ENCODE measurements around the gene GNB1. TPM values are rescaled to one million over a fixed set of nuclear protein-coding genes. Genes with fewer than 3 reads are reported as not detected.
A peak's percentile ranks its signal among the peaks of the same experiment; 100 is the strongest.
"Not testable (repeated sequence)": the region's sequence is repeated elsewhere in the genome, so short reads cannot be mapped to it uniquely, and the experiment has no call there.

GNB1 gene
- total RNA-seq, 2 donors from 2014 or later = 350 to 418 TPM

DNA sequence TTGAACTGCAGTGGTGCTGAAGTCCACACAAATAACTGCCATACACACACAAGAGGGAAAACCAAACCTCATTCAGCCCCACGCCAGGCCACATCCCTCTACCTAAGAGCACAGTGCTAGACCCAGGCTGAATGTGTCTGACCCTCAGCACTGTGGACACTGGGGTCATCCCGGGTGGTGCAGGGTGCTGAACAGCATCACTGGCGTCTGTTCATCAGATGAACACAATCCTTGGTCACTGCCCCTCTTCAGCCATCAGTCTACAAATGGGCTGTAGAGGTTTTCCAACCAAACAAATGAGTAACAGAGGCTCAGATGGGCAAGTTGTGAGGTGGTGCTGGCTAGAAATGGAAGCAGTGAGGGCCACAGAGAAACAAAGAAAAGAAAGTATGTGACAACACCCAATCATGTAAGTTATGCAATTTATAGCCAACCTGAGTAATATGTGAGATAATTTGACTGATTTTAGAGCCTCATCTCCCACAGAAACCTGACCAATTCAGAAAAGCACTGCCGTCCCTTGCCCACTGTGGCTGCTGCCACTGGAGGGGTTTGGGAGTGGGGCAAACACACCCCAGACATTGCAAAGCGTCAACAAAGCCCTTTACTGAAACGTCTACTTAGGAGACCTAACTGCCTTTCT is 27.9 kb downstream of the GNB1 start:
- DNase-seq = no peak

DNA sequence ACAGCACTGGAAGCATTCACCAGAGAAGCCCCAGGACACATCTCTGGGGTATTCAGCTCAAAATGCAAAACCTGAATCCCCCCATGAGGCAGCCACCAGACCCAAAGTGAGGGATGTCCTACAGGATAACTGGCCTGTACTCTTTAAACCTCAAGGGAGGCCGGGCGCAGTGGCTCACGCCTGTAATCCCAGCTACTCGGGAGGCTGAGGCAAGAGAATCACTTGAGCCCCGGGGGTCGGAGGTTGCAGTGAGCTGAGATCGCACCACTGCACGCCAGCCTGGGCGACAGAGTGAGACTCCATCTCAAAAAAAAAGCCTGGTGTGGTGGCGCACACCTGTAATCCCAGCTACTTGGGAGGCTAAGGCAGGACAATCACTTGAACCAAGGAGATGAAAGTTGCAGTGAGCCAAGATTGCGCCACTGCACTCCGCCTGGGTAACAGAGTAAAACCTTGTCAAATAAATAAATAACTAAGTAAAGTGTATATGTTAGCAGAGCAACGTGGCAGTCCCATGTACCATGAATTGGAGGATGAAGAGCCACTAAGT is 29.1 kb downstream of the GNB1 start:
- not testable (repeated sequence) for H3K27ac Mint-ChIP-seq; H3K4me3 Mint-ChIP-seq; DNase-seq; ATAC-seq (replicated peaks in 1 of 2); H3K27me3 Mint-ChIP-seq (ENCODE audit: low read depth); H3K9me3 Mint-ChIP-seq; H3K36me3 Mint-ChIP-seq (ENCODE audit: insufficient read depth in 2 of 2)
- peaks cover 68% of the 10 kb centered on the region for H3K4me1 Mint-ChIP-seq (ENCODE audit: low read depth)

More for the DNA sequence above, 27.9 kb downstream of the GNB1 start:
- ATAC-seq (replicated peaks in 1 of 2) = peak; percentile 51 to 65
- Mint-ChIP-seq H3K4me3 (peak overlapping the region in 1 of 2 donors; percentile 11), H3K36me3 (ENCODE audit: insufficient read depth in 2 of 2) (peaks cover 0 to 11% of the 10 kb centered on the region in 2 donors), H3K27ac (peak overlapping the region; percentile 36), H3K4me1 (ENCODE audit: low read depth) (peaks cover 63% of the 10 kb centered on the region), H3K27me3 (ENCODE audit: low read depth) (no peaks in the 10 kb centered on the region), H3K9me3 (no peaks in the 10 kb centered on the region)

DNA sequence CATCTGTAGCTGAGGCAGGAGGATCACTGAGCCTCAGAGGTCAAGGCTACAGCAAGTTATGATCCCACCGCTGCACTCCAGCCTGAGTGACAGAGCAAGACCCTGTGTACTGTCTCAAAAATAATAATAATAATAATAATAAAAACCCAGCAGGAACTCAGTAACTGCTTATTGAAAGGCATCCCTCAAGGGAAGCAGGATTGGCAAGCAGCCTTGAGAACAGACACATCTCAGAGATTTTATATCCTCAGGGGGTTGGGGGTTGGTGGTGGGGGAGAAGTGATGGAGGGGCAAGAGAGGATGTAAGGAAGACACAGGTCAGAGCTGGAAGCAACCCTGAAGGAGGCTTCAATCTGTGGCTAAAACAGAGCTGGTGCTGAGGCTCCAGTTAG is 29.6 kb downstream of the GNB1 start:
- H3K9me3 Mint-ChIP-seq = no peaks in the 10 kb centered on the region
- peaks cover 0 to 6% of the 10 kb centered on the region in 2 donors for H3K36me3 Mint-ChIP-seq (ENCODE audit: insufficient read depth in 2 of 2)
- no peak for DNase-seq
- peaks cover 69% of the 10 kb centered on the region for H3K4me1 Mint-ChIP-seq (ENCODE audit: low read depth)
- H3K27ac Mint-ChIP-seq = no peak overlapping the region
- no peaks in the 10 kb centered on the region for H3K27me3 Mint-ChIP-seq (ENCODE audit: low read depth)
- H3K4me3 Mint-ChIP-seq = no peak overlapping the region
- no peak for ATAC-seq (replicated peaks in 1 of 2)

DNA sequence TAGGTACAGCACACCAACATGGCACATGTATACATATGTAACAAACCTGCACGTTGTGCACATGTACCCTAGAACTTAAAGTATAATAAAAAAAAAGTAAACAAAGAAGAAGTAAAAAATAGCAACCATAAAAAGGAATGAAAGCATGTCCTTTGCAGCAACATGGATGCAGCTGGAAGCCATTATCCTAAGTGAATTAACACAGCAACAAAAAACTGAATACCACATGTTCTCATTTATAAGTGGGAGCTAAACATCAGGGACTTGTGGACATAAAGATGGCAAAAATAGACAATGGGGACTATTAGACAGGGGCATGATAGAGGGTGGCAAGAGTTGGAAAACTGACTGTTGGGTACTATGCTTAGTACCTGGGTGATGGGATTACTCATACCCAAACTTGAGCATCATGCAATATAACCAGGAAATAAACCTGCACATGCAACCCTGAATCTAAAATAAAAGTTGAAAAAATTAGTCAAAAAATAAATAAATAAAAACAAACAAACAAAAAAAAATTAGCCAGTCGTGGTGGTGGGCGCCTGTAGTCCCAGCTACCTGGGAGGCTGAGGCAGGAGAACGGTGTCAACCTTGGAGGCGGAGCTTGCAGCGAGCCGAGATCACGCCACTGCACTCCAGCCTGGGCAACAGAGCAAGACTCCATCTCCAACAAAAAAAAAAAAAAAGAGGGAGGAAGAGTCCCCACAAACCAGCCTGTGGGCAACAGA is 30.8 kb downstream of the GNB1 start:
- not testable (repeated sequence) for H3K9me3 Mint-ChIP-seq; H3K36me3 Mint-ChIP-seq (ENCODE audit: insufficient read depth in 2 of 2); H3K27me3 Mint-ChIP-seq (ENCODE audit: low read depth); H3K4me3 Mint-ChIP-seq; H3K27ac Mint-ChIP-seq; DNase-seq
- H3K4me1 Mint-ChIP-seq (ENCODE audit: low read depth) = peaks cover 68% of the 10 kb centered on the region
- ATAC-seq (replicated peaks in 1 of 2) = peak; percentile 43 to 55

DNA sequence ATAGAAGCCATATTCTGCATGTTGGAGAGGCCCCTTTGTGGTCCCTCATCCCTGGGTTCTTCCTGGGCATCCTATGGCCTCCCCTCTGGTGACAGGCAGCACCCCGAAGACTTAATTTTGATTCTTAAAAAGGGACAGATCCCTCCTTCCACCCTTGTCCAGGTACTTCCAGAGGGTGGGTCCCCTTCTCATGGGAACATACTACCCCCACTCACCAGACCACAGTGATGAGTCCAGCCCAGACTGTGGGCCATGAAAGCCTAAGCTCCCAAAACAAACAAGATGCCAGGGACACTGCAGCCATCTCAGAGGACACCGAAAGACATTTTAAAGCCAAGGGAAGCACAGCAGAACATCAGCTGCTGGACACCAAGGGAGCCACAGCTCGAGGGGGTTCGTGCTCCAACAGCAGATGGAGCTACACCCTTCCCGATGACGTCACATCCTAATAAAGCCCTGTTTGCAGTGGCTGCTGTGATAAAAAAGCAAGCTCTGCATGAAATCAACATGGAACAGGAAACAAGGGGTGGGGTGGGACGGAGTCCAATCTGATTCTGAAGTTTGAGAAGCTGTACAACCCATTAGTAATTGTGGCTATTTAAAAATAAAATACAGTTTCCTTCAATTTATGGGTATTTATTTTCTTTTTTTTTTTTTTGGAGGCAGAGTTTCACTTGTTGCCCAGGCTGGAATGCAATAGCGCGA is 32.4 kb downstream of the GNB1 start:
- H3K9me3 Mint-ChIP-seq = no peaks in the 10 kb centered on the region
- H3K27me3 Mint-ChIP-seq (ENCODE audit: low read depth) = no peaks in the 10 kb centered on the region
- peaks cover 0 to 3% of the 10 kb centered on the region in 2 donors for H3K36me3 Mint-ChIP-seq (ENCODE audit: insufficient read depth in 2 of 2)
- peaks cover 67% of the 10 kb centered on the region for H3K4me1 Mint-ChIP-seq (ENCODE audit: low read depth)
- H3K4me3 Mint-ChIP-seq = no peak overlapping the region
- DNase-seq (no peak), ATAC-seq (replicated peaks in 1 of 2) (no peak)
- H3K27ac Mint-ChIP-seq = peak overlapping the region; percentile 60

DNA sequence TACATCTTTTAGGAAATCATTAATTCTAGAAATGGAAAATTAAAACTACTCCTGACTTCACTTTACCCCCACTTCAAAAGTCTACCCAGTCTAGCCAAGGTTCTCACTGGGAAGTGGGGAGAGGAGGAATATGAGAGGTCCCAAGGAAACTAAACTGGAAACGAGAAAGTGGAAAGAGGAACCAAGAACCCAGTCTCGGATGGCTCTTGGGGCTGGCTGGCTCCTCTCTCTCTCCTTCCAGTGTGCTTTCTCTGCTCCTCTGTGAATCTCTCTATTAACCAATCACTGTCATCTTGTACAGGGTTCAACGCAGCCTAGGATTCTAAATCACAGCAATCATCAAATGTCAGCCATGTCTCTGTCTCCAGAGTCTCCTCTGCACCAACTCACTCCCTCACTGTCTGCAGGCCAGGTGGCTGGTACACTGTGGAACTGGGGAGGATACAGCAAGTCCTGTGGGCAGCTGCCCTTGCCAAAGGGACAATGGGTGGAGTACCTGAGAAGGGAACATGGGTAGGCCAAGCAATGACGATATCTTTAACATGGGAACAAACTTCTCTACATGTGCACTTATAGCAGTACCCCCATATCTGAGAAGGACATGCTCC is 33.7 kb downstream of the GNB1 start:
- Mint-ChIP-seq H3K9me3 (no peaks in the 10 kb centered on the region), H3K4me3 (no peak overlapping the region), H3K27me3 (ENCODE audit: low read depth) (no peaks in the 10 kb centered on the region), H3K27ac (no peak overlapping the region), H3K36me3 (ENCODE audit: insufficient read depth in 2 of 2) (peaks cover 1 to 12% of the 10 kb centered on the region in 2 donors), H3K4me1 (ENCODE audit: low read depth) (peaks cover 67% of the 10 kb centered on the region)
- ATAC-seq (replicated peaks in 1 of 2) = no peak
- no peak for DNase-seq

DNA sequence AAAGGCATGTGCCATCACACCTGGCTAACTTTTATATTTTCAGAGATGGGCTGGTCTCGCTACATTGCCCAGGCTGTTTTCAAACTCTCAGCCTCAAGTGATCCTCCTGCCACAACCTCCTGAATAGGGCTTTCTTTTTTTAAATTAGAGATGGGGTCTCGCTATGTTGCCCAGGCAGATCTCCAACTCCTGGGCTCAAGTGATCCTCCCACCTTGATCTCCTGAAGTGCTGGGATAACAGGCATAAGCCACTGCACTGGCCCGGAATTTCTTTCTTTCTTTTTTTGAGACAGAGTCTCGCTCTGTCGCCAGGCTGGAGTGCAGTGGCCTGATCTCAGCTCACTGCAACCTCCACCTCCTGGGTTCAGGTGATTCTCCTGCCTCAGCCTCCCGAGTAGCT is 34.7 kb downstream of the GNB1 start:
- not testable (repeated sequence) for DNase-seq; H3K27ac Mint-ChIP-seq; H3K27me3 Mint-ChIP-seq (ENCODE audit: low read depth); ATAC-seq (replicated peaks in 1 of 2); H3K9me3 Mint-ChIP-seq; H3K4me3 Mint-ChIP-seq
- H3K4me1 Mint-ChIP-seq (ENCODE audit: low read depth) = peaks cover 67% of the 10 kb centered on the region
- peaks cover 1 to 12% of the 10 kb centered on the region in 2 donors for H3K36me3 Mint-ChIP-seq (ENCODE audit: insufficient read depth in 2 of 2)

DNA sequence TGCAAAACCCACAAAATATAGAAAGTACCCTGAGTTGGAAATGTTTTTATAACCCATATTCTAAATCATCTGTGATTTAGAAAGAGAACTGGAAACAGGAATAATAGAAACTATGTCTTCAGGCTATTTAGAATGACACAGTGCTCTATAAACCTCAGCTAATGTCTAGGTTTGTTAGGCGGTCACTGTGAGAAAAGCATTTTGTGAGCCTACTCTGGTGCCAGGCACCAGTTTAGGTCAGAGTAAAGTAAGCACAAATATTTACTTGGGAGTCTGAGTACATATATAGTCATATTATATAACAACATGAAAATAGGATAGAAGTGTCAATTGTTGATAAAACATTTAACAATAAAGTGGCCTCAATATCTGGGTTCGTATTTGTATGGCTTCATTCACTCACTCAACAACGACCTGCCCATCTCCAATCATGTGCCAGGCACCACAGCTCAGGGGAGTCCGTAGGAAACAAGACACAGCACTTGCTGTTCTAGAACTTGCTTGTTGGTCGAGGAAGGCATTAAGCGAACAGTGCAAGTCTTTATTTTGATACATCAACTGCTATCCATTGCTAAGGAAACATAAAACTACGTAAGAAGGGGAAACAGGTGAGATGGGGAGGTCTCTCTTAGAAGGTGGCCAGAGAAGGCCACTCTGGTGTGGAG is 37.2 kb downstream of the GNB1 start:
- Mint-ChIP-seq H3K4me1 (ENCODE audit: low read depth) (peaks cover 57% of the 10 kb centered on the region), H3K27ac (peak overlapping the region; percentile 18)

DNA sequence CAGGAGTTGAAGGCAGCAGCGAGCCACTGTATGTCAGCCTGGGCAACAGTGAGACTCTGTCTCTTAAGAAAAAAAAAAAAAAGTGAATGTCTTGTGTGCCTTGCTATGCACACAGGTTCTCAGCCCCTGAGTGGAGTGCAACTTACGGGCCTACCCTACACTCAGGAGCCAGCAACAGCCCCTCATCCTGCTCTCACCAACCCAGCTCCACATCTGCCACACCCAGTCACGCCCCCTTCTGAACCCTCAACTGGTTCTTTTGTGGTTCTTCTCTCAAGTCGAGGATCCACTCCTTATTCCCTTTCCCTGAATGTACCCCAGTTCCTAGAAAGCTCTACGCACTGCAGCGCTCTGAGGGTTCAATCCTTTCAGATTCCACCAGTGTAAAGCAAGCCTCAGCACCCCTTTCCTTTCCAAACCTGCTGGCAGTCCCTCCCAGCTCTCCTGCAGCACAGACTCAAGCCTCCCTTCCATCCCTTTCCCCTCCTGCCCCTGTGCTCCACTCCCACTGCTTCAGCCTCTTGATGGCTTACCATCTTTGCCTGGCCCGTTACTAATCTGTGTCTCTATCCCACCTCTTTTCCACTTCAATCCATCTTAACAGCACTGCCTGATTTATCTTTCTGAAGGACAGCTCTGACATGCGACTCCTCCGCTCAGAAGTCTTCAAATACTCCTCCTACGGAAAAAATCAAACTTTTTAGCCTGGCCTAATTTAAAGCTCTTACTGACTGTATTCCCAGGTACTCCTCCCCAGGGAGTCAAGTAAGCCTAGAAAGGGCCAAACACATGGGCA is 38.1 kb downstream of the GNB1 start:
- no peaks in the 10 kb centered on the region for H3K27me3 Mint-ChIP-seq (ENCODE audit: low read depth)
- H3K4me1 Mint-ChIP-seq (ENCODE audit: low read depth) = peaks cover 50% of the 10 kb centered on the region
- DNase-seq = no peak
- peaks cover 3 to 11% of the 10 kb centered on the region in 2 donors for H3K36me3 Mint-ChIP-seq (ENCODE audit: insufficient read depth in 2 of 2)
- H3K9me3 Mint-ChIP-seq = no peaks in the 10 kb centered on the region
- ATAC-seq (replicated peaks in 1 of 2) = no peak
- H3K27ac Mint-ChIP-seq = peak overlapping the region; percentile 4
- H3K4me3 Mint-ChIP-seq = no peak overlapping the region

More for the DNA sequence above, 37.2 kb downstream of the GNB1 start:
- ATAC-seq (replicated peaks in 1 of 2) = no peak
- no peak for DNase-seq
- no peaks in the 10 kb centered on the region for H3K9me3 Mint-ChIP-seq
- H3K4me3 Mint-ChIP-seq = no peak overlapping the region
- peaks cover 3 to 14% of the 10 kb centered on the region in 2 donors for H3K36me3 Mint-ChIP-seq (ENCODE audit: insufficient read depth in 2 of 2)
- no peaks in the 10 kb centered on the region for H3K27me3 Mint-ChIP-seq (ENCODE audit: low read depth)

DNA sequence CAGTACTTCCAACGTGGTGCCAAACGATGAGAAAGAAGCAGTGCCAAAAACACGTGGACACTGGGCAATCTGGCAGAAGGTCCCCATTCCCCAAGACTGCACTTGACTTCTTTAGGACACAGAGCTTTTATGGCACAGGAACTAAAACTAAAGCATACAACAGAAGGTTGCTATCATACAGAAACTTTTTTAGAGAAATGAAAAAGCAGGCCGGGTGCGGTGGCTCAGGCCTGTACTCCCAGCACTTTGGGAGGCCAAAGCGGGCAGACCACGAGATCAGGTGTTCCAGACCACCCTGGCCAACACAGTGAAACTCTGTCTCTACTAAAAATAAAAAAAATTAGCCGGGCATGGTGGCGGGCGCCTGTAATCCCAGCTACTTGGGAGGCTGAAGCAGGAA is 43.0 kb downstream of the GNB1 start:
- peaks cover 37% of the 10 kb centered on the region for H3K4me1 Mint-ChIP-seq (ENCODE audit: low read depth)
- H3K9me3 Mint-ChIP-seq = no peaks in the 10 kb centered on the region
- H3K36me3 Mint-ChIP-seq (ENCODE audit: insufficient read depth in 2 of 2) = peaks cover 3 to 7% of the 10 kb centered on the region in 2 donors
- no peak for ATAC-seq (replicated peaks in 1 of 2)
- H3K4me3 Mint-ChIP-seq = no peak overlapping the region
- no peak overlapping the region for H3K27ac Mint-ChIP-seq
- no peaks in the 10 kb centered on the region for H3K27me3 Mint-ChIP-seq (ENCODE audit: low read depth)
- DNase-seq = no peak

DNA sequence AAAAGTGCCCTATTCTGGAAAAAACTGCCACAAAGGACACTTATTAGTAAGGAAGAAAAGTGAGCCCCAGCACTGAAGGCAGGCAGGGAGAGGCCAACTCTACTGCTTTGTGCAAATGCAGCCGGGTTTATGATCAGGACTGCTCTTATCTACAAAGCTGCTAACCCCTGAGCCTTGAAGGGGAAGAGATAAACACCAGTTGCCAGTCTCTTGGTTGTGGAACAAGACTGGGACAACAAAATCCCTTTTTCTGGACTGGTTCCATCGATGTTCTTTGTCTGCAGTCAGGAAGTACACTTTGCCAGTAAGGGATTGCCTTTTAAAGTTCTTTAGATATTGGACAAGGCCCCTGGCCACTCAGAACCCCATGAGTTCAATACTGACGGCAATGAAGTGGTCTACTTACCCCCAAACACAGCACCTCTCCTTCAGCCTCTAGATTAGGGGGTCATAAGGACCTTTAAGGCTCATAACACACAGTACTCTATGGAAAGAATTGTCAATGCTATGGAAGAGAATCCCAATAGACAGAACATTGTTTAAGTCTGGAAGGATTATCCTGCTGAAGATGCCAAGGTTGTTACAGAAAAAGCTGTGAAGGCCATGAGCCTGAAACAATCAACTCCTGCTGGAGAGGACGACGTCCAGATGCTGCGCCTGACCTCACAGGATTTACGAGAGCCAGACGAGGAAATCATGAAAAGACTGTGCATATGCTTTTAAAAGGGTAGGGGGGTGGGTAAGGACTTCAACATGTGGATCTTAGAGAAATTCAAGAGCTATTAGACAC is 43.6 kb downstream of the GNB1 start:
- H3K27ac Mint-ChIP-seq = peak overlapping the region; percentile 34
- ATAC-seq (replicated peaks in 1 of 2) = no peak
- H3K4me1 Mint-ChIP-seq (ENCODE audit: low read depth) = peaks cover 39% of the 10 kb centered on the region
- no peaks in the 10 kb centered on the region for H3K27me3 Mint-ChIP-seq (ENCODE audit: low read depth)
- H3K9me3 Mint-ChIP-seq = no peaks in the 10 kb centered on the region
- no peak for DNase-seq
- H3K4me3 Mint-ChIP-seq = no peak overlapping the region
- H3K36me3 Mint-ChIP-seq (ENCODE audit: insufficient read depth in 2 of 2) = peaks cover 1 to 5% of the 10 kb centered on the region in 2 donors
